ENCODE data around the gene DNAH2. TPM values are rescaled to one million over a fixed set of nuclear protein-coding genes. Genes with fewer than 3 reads are reported as not detected.

DNAH2 gene
- total and polyA plus RNA-seq, 2 of the 13 experiments (the other 11 are each of a cell fraction or from before 2014, with no cell fraction given) = not detected

DNA sequence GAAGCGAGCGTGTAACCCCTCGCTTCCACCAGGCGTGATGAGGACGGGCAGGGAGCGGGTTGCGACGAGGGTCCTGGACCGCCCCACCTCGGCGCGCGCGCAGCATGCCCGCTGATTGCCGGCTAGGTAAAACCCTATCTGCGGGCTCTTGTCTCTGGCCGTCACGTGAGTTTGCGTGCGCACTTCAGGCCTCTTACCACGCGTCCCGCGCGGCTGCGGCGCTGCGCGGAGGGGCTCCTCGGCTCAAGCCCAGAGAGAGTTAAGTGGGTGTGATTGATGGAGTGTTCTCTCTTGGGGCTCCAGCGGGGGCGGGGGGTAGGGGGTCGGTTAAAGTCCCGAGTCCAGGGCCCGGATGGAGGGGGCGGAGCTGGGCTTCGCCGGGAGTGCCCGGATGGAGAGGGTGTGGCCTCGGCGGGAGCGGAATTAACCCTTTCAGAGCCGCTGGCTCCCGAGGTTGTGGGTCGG lies 124.4 kb downstream of the DNAH2 start (continued):
- TF ChIP-seq, protein P1, sequence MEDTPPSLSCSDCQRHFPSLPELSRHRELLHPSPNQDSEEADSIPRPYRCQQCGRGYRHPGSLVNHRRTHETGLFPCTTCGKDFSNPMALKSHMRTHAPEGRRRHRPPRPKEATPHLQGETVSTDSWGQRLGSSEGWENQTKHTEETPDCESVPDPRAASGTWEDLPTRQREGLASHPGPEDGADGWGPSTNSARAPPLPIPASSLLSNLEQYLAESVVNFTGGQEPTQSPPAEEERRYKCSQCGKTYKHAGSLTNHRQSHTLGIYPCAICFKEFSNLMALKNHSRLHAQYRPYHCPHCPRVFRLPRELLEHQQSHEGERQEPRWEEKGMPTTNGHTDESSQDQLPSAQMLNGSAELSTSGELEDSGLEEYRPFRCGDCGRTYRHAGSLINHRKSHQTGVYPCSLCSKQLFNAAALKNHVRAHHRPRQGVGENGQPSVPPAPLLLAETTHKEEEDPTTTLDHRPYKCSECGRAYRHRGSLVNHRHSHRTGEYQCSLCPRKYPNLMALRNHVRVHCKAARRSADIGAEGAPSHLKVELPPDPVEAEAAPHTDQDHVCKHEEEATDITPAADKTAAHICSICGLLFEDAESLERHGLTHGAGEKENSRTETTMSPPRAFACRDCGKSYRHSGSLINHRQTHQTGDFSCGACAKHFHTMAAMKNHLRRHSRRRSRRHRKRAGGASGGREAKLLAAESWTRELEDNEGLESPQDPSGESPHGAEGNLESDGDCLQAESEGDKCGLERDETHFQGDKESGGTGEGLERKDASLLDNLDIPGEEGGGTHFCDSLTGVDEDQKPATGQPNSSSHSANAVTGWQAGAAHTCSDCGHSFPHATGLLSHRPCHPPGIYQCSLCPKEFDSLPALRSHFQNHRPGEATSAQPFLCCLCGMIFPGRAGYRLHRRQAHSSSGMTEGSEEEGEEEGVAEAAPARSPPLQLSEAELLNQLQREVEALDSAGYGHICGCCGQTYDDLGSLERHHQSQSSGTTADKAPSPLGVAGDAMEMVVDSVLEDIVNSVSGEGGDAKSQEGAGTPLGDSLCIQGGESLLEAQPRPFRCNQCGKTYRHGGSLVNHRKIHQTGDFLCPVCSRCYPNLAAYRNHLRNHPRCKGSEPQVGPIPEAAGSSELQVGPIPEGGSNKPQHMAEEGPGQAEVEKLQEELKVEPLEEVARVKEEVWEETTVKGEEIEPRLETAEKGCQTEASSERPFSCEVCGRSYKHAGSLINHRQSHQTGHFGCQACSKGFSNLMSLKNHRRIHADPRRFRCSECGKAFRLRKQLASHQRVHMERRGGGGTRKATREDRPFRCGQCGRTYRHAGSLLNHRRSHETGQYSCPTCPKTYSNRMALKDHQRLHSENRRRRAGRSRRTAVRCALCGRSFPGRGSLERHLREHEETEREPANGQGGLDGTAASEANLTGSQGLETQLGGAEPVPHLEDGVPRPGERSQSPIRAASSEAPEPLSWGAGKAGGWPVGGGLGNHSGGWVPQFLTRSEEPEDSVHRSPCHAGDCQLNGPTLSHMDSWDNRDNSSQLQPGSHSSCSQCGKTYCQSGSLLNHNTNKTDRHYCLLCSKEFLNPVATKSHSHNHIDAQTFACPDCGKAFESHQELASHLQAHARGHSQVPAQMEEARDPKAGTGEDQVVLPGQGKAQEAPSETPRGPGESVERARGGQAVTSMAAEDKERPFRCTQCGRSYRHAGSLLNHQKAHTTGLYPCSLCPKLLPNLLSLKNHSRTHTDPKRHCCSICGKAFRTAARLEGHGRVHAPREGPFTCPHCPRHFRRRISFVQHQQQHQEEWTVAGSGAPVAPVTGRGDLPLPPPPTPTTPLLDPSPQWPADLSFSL (CRISPR knock-in tag; IDR thresholded peaks at IDR 0.05) = no peak
- TF ChIP-seq SIN3A (IDR thresholded peaks at IDR 0.05; ENCODE audit: borderline replicate concordance, low read depth, low read length) (peak; percentile 77; the same call in 1 of the 2 replicates), PCBP2 (optimal IDR thresholded peaks at IDR 0.05; ENCODE audit: low read depth, low read length, poor library complexity, severe bottlenecking) (no peak), ZNF337 (CRISPR knock-in tag; IDR thresholded peaks at IDR 0.05; ENCODE audit: borderline replicate concordance, low read depth) (no peak), NPAS2 (CRISPR knock-in tag; IDR thresholded peaks at IDR 0.05; ENCODE audit: borderline replicate concordance) (no peak), FOXO1 (CRISPR knock-in tag; IDR thresholded peaks at IDR 0.05) (no peak), SOX5 (CRISPR knock-in tag; IDR thresholded peaks at IDR 0.05; ENCODE audit: borderline replicate concordance) (no peak; the same call in 1 of the 2 replicates), MAZ (IDR thresholded peaks at IDR 0.05; ENCODE audit: borderline replicate concordance, low read depth, low read length) (peak; percentile 35; the same call in 1 of the 2 replicates), MAZ (CRISPR knock-in tag; IDR thresholded peaks at IDR 0.05; ENCODE audit: low read depth) (peak; percentile 76; the same call in 1 of the 2 replicates), ZNF296 (CRISPR knock-in tag; conservative IDR thresholded peaks at IDR 0.05) (no peak), NONO (IDR thresholded peaks at IDR 0.05) (no peak), NONO (CRISPR knock-in tag; conservative IDR thresholded peaks at IDR 0.05) (no peak), RAD21 (CRISPR knock-in tag; IDR thresholded peaks at IDR 0.05) (no peak), ZNF207 (IDR thresholded peaks at IDR 0.05; ENCODE audit: borderline replicate concordance) (no peak), ZBTB38 (CRISPR knock-in tag; IDR thresholded peaks at IDR 0.05) (no peak)
- TF ChIP-seq, protein P2, sequence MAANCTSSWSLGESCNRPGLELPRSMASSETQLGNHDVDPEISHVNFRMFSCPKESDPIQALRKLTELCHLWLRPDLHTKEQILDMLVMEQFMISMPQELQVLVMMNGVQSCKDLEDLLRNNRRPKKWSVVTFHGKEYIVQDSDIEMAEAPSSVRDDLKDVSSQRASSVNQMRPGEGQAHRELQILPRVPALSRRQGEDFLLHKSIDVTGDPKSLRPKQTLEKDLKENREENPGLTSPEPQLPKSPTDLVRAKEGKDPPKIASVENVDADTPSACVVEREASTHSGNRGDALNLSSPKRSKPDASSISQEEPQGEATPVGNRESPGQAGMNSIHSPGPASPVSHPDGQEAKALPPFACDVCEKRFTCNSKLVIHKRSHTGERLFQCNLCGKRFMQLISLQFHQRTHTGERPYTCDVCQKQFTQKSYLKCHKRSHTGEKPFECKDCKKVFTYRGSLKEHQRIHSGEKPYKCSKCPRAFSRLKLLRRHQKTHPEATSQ (CRISPR knock-in tag; IDR thresholded peaks at IDR 0.05; ENCODE audit: borderline replicate concordance) = 0 out of 2 replicates have a peak, but pooled peaks have one; percentile 39
- TF ChIP-seq, protein P3, sequence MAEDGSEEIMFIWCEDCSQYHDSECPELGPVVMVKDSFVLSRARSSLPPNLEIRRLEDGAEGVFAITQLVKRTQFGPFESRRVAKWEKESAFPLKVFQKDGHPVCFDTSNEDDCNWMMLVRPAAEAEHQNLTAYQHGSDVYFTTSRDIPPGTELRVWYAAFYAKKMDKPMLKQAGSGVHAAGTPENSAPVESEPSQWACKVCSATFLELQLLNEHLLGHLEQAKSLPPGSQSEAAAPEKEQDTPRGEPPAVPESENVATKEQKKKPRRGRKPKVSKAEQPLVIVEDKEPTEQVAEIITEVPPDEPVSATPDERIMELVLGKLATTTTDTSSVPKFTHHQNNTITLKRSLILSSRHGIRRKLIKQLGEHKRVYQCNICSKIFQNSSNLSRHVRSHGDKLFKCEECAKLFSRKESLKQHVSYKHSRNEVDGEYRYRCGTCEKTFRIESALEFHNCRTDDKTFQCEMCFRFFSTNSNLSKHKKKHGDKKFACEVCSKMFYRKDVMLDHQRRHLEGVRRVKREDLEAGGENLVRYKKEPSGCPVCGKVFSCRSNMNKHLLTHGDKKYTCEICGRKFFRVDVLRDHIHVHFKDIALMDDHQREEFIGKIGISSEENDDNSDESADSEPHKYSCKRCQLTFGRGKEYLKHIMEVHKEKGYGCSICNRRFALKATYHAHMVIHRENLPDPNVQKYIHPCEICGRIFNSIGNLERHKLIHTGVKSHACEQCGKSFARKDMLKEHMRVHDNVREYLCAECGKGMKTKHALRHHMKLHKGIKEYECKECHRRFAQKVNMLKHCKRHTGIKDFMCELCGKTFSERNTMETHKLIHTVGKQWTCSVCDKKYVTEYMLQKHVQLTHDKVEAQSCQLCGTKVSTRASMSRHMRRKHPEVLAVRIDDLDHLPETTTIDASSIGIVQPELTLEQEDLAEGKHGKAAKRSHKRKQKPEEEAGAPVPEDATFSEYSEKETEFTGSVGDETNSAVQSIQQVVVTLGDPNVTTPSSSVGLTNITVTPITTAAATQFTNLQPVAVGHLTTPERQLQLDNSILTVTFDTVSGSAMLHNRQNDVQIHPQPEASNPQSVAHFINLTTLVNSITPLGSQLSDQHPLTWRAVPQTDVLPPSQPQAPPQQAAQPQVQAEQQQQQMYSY (CRISPR knock-in tag; IDR thresholded peaks at IDR 0.05) = peak; percentile 86
- TF ChIP-seq, protein P4, sequence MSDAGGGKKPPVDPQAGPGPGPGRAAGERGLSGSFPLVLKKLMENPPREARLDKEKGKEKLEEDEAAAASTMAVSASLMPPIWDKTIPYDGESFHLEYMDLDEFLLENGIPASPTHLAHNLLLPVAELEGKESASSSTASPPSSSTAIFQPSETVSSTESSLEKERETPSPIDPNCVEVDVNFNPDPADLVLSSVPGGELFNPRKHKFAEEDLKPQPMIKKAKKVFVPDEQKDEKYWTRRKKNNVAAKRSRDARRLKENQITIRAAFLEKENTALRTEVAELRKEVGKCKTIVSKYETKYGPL (CRISPR knock-in tag; IDR thresholded peaks at IDR 0.05) = no peak
